GM21367 (cell line): ENCODE measurements around the gene RASL12.

ENCODE experiments used
- ATAC-seq: cut with Tn5 transposase; IDR thresholded peaks from one replicate; pipeline ENCODE4 v1.9.1; 2021; ENCODE audit not compliant: unreplicated experiment

RASL12 gene

DNA sequence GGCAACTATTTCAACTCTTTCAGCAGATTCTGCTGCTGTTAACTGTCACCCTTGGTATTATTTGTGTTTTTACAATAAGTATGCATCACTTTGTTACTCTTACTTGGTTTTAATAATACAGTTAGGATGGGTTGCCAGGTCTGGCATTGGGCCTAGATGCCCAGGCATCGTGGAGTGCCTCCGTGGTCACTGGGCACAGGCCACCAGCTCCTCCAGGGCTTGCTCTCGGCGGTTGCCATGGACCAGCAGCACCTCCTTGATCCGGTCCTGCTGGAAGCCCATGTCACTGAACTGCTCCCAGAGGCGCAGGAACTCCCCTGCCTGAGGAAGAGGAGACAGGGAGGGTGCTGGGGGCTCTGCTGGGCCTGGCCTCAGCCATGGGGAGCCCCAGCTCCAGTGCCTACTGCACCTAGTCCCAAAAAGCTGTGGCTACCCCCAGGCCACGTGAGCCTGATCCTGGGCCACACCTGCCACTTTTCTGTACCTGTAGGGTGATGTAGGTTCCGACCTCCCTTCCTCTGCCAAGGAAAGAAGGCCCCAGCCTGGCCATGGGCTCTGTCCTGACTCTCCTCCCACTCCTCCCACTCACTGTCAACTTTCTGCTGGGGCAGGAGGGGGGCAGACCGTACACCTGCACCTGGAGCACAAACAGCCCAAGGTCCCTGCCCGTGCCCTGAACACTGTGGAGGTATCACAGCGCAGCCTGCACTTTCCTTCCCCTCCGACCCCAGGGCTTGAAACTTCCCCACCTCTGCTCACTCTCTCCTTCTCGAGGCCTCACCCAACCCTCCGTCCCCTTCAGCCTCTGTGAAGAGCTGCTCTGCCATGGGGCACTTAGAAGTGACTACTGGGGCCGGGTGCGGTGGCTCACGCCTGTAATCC, 25.4 kb upstream of the RASL12 start:
- no peak for ATAC-seq

DNA sequence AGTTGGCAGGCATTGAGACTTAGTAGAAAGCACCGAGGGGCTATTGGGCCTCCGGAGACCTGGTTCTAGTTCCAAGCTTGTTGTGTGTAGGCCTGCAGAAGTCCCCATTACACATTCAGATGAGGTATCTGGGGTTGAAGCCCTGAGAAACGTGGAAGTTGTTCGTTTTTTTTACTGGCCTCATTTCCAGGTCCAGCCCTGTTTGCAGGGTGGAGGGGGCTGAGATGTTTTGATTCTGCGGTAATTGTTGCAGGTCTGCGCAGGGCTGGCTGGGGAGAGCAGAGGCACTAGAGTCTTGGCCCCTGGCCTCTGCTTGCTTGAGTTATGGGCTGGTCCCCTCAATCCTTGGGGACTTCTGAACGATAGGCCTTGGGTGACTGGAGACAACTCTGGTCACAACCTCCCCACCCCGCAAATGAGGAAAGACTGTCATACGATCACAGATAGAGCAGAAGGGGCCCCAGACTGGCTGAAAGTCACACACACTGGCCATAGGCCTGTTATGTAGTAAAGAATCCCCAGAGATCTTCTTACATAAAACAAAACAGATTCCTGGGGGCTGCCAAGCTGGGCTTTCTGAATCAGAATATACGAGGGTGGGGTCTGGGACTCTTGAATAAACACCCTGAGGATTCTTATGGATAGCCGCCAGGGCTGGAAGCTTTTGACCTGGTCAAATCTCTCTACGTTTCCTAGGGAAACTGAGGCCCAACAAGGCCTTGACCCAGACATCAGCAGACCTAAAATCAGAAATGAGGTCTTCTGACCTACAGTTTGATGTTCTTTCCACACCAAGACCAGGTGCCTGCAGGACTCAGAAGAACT, 24.4 kb upstream of the RASL12 start:
- ATAC-seq: no peak

DNA sequence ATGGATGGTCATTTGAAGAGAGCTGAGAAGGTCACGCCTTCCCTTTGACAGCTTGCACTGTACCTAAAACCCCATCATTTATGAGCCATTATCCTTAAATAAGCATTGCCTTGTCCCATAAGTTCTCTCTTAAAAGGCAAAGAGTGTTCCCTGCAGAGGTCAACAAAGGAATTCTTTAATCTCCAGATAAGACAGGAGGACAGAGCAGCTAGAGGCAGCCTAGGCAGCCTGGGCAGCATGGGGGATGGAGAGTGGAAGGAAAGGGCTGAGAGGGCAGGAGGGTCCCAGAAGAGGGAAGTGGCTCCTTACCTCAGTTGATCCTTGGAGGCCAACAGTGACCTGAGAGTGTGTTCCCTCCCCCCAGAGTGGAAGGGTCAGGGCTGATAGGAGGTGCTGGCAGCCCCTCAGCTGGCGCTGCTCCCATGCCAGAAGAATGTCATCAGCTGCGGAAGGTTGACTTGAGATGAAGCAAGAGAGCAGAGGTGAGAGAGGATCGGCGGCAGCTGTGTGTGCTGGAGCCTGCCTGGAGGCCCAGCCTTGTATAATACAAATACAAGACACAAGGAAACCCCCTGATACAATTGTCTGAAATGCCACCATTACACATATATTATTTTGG, 21.5 kb upstream of the RASL12 start:
- no peak for ATAC-seq

DNA sequence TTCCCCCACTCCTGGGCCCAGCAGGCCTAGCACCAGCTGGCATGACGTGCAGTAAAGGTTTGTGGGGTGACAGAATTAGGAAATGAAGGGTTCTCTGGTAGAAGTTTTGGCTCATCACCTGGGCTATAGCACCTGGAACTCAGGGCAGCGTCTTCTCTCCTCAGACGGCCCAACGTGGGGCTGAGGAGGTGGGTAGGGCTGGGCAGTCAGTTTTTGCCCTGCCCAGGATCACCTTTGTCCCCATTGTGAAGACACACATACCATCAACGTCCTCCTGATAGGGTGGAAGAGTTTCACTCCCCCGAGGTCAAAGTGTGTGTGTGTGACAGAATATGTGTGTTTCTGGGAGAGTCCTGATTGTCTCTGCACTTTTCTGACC, 20.8 kb upstream of the RASL12 start:
- ATAC-seq: no peak

DNA sequence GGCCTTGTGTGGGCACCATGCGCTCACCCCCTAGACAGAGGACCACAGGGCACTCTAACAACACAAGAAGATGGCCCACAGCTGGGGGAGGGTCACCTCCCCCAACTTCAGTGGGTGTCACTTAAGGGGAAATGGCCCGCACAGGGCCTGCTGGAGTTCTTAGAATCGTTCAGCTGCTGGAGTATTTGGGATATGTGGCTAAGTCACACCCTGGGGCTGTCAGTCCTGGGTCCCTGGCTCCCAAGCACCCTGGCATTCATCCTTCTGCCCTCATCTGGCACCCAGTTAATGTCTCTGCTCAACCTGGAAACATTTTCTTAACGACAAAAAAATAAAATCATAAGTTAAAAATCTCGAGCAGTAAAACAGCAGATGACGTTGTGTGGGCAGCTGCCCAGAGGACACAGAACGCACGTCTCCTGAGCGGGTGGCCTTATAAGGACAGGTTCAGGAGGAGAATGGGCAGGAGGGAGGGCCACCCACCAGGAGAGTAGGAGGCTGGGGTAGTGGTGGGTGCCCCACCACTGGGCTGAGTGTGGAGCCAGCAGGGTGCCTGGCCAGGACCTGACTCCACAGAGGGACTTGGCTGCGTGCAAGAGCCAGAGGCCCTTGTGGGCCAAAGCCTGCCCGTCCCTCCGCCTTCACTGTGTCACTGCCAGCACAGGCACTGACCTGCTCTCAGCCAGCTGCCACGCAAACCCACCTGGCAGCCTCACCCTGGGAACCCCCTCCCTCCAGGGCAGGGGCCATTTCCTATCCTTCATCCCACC, 20.3 kb upstream of the RASL12 start:
- no peak for ATAC-seq

DNA sequence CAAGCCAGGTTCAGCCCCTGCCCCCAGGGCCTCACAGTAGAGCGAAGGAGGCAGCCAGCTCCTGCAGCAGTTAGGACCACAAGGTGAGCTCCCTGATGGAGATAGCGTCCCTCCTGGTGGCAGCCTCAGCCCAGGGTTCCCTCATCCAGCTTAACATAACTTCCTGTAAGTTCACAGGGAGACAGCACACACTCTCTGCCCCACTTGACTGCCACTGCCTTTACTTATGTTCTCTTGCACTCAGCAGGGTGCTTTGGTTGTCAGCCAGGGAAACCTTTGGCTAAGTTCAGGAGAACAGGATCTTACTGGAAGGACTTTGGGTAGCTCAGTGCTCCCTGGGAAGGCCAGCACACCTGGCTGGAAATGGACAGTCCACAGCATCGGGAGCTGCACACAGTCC, 19.6 kb upstream of the RASL12 start:
- no peak for ATAC-seq

DNA sequence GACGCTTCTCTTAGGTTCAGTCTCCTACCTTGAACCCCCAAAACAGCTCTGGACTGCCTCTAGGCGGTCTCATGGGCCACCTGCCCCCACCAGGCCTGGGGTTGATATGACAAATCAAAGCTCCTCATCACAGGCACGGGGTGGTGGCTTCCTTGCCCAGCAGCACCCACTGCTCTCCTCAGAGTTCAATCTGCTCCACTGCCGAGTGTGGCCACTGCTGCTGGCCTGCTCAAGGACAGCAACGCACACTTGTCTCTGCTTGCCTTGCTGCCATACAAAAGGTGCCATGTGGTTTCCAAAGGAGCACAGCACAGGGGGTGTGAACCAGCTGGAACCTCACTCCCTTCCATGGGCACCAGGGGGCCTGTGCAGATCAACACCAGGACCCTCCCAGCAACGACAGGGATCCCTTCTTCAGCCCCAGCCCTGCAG, 18.9 kb upstream of the RASL12 start:
- ATAC-seq: no peak

DNA sequence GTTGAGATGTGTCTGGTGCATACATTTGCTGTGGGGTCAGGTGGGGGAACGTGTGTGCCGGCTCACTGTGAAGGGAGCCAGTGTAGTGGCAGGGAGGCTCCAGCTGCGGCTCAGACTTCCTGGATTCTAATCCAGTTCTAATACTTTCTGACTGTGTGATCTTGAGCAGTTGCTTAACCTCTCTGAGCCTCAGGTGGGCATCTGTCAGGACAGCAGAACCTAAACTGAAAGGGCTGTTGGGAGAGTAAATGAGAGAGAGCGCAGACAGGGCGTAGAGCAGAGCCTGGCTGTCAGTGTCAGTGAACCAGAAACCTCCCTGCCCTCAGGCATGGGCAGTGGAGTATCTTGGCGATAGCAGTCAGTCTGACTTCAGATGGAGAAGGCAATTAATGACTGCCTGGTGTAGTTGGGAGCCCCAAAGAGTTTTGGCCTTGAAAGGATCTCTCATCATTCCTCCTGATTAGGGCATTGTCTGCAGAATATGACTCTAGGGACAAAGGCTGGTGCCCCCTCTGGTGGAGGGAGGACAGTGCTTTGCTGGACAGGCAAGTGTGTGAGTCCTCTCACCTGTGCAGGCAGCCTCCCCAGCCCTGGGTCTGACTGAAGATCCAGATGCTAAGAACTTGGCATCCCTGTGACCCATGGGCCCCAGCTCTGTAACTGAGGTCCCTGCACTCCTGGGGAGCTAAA, 18.3 kb upstream of the RASL12 start:
- ATAC-seq: no peak

DNA sequence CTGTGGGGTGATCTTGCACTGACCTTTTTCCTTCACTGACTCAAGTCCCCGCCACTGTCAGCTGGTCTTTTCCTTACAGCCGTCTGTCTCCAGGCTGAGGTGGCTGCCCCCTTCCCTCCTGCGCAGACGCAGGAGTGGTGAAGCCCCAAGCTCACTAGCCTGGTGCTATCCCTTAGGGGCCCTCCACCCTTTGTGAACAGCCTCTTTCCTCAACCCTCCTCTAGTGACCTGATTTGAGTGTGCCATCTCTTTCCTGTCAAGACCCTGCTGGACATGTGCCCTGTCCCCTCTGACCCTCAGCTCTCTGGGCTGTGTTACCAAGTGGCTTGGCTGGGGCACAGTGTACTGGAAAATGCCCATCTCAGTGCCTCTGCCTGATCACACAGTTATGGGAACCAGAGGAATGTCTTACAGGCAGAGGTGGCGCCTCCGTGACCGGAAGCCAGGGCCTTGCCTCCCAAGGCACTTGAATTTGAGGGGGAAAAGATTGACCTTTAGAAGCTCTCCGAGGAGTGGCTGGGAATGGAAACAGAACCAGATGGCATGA, 17.5 kb upstream of the RASL12 start:
- no peak for ATAC-seq

DNA sequence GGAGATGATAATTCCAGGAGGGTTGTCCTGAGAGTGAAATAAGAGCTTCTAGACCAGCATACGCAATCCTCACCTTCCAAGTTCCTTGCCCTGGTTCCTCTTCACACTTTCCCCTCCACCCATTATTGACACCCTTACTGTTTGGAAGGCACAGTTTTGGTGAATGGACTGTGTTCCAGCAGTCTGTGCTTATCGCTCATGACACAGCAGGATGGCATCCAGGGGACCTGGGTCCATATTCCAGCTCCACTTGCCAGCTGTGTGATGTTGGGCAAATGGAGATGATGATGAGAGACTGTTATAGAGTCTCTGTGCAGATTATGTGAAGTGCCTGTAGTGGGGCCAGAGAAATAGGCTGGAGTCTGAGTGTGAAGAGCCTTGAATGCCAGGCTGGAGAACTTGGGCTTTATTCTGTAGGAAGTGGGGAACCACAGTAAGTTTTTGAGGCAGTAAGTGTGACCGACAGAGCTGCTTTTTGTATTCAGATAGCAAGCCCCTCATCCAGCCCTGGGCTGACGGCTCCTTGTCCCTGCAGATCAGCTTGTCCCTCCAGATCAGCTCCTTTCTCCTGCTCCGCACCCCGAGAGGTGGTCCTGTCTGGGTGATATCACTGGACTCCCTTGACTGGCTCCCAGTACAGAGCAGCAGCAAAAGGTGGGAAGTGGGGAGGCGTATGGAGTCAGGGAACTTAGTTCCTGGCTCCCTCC, 16.9 kb upstream of the RASL12 start:
- no peak for ATAC-seq

DNA sequence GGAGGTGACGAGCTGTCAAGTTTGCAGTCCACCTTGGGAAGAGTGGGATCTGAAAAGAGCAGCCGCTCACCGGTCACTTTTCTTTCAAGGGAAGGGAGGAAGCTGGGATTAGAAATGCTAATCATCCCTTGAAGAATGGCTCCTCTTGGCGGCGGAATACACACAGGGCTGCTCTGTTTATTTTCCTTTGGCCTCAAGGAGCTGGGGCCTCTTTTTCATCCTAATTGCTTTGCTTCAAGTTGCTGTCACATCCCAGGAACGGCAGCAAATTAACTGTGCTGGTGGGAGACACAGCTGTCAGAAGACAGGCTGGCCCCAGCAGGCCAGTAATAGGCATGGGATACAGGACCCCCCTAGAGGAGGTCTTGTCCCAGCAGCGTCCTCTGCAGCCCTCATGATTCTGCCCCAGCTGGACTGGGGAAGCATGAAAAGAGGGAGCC, 15.5 kb upstream of the RASL12 start:
- no peak for ATAC-seq

DNA sequence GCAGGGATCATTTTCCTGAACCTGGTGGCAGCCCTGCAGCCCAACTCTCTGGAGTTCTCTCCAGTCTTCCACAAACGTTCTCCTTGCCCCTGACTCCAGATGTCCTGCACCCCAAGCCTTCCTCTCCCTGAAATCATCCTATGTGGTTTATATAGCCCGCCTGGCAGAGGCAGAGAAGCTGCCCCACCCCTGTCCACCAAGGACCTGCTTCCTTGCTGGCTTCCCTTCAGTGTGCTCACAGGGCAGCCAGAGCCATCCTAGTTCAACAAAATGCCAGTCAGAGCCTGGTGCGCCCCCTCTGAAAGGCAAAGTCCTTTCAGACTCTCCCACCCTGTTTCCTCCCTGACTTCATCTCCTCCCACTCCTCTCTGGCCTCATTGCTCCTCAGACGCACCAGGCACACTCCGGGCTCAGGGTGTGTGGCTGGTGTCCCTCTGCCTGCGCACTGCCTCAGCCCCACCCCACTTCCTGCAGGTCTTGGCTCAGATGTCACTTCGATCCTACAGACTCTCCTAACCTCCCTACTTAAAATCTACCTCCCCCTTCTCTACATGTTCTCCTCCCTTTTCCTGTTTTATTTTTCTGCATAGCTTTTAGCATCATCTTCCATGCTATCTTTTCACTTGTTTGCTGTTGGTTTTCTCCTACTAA, 14.6 kb upstream of the RASL12 start:
- no peak for ATAC-seq

DNA sequence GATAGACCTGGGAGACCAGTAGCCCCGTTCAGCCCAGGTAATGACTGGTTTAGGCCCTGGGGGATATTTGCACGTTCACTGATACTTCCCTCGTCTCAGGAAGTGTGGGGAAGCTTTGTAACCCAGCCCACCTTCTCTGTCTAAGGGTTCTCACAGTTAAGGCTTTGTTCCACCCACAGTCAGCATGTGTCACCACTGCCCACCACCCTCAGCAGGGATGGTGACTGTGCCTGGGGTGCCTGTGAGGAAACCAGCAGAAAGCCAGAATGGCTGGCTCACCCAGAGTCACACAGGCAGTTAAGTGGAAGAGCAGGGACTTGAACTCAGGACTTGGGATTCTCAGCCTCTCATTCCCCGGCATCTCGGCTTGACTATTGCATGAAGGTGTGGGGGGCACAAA, 14.0 kb upstream of the RASL12 start:
- ATAC-seq: no peak

DNA sequence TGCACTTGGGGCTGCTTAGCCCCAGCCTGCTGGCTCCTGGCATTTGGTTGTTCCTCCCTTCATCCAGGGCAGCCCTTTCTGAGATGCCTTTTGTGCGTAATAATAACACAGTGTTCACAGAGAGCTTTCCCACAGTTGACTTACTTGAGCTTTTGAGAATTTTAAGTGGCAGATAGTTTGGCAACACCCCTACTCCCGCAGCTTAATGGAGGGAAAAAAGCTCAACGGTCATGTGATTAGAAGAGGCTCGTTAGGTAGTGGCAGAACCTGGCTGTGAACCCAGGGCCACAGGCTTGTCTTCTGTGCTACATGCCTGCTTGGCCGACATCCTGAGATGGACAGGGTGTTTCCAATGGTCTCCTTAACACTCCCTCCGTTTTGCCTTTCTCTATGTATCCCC, 13.5 kb upstream of the RASL12 start:
- ATAC-seq: no peak

DNA sequence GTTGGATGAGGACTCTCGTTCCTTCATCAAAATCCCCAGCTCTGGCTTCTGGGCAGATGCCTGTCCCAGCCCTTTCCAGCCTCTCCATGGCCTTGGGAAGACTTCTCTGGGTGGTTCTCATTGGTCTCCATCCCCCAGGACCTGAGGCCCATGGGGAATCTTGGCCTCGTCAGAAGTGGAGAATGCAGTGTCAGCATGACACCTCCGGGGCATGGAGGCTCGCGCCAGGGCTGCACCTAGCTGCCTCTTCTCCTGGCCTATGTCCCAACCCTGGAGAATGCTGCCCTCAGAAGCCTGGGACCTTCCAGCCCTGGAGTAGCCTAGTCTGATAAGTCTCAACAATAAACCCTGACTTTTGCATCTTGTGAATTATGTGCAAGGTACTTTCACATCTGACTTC, 11.8 kb upstream of the RASL12 start:
- ATAC-seq: no peak

DNA sequence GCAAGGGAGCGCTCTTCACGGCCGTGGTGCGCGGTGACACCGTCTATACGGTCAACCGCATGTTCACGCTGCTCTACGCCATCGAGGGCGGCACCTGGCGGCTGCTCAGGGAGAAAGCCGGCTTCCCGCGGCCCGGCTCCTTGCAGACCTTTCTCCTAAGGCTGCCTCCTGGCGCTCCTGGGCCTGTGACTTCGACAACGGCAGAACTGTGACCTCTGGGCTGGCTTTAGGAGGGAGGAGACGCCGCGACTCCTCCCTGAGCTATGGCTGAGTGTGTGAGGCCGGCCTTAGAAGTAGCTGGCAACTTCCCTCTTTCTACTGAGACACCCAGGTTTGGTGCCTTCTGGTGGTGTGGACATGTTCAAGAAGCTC, 10.2 kb upstream of the RASL12 start:
- ATAC-seq: no peak

DNA sequence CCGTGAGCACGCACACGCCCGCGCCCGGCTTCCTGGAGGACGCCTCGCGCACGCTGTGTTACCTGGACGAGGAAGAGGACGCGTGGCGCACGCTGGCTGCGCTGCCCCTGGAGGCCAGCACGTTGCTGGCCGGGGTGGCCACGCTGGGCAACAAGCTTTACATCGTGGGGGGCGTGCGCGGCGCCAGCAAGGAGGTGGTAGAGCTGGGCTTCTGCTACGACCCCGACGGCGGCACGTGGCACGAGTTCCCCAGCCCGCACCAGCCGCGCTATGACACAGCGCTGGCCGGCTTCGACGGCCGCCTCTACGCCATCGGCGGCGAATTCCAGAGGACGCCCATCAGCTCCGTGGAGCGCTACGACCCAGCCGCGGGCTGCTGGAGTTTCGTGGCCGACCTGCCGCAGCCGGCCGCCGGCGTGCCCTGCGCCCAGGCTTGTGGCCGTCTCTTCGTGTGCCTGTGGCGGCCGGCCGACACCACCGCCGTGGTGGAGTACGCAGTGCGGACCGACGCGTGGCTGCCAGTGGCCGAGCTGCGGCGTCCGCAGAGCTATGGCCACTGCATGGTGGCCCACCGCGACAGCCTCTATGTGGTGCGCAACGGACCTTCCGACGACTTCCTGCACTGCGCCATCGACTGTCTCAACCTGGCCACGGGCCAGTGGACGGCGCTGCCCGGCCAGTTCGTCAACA, 9.6 kb upstream of the RASL12 start:
- ATAC-seq: no peak

DNA sequence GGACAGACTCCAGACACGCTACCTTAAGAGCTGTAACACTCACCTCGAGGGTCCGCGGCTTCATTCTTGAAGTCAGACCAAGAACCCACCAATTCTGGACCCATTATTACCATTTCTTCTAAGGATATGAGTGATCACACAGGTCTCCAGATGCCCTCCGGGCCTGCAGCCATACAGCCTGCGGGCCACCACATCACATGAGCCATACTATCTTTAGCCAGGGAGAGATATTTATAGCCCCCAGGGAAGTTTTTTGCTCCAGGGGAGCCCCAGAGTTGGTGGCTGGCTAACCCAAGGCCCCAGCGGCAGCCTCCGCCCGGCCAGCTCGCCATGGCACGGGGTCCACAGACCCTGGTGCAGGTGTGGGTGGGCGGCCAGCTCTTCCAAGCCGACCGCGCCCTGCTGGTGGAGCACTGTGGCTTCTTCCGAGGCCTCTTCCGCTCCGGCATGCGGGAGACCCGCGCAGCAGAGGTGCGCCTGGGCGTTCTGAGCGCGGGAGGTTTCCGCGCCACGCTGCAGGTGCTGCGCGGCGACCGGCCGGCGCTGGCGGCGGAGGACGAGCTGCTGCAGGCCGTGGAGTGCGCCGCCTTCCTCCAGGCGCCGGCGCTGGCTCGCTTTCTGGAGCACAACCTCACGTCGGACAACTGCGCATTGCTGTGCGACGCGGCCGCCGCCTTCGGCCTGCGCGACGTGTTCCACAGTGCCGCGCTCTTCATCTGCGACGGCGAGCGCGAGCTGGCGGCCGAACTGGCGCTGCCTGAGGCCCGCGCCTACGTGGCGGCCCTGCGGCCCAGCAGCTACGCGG, 8.9 kb upstream of the RASL12 start, which contains the start of gene KBTBD13:
Gene KBTBD13, plus strand, starts transcription at position 261 of the 805 bp plus-strand sequence. Its CDS starts 70 bp downstream, at position 331.
- no peak for ATAC-seq
